ENCODE data around the gene C1QL1. TPM values are rescaled to one million over a fixed set of nuclear protein-coding genes. Genes with fewer than 3 reads are reported as not detected.

Gene C1QL1
- total RNA-seq, 1 experiment from 2014 or later: 3.5 TPM

DNA sequence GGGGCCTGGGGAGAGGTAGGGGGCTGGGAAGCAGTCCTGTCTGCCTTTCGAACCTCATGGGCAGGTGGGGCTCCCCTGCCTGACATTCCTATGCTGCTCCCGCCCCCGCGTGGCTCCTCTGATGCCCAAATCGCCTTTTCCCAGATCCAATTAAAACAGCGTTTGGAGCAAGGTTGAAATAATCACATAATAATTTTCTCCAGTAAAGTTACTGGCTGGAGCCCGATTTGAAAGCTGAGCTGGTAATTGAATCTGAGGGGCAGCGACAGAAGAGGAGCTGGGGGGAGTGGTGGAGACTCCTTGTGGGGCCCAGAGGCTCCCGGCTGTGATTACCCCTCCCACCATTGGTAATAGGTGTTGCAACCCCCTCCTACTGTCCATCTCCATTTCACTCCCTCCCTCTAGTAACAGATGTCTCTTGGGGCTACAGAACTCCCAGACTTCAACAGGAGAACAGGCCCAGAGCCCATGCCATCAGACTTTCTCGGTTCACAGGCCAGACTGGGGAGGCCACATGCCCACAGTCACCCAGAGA lies 38.9 kb upstream of the C1QL1 start:
- no peaks in the 10 kb centered on the region for H3K4me1 ChIP-seq (ENCODE audit: control insufficient read depth in 1 of 2, insufficient read depth in 2 of 2, low read length in 2 of 2)
- H4K20me1 ChIP-seq (ENCODE audit: insufficient read depth): no peaks in the 10 kb centered on the region
- H2AFZ ChIP-seq (ENCODE audit: low read depth, low read length, poor library complexity, severe bottlenecking): no peak overlapping the region
- intact Hi-C loops (cut with micrococcal nuclease): no loop called here
- no peaks in the 10 kb centered on the region for H3K36me3 ChIP-seq (ENCODE audit: control insufficient read depth in 1 of 2, insufficient read depth in 2 of 2, low read length in 2 of 2)
- DNase-seq (ENCODE audit: low read depth, low spot score): no peak
- TF ChIP-seq ATF3 (IDR thresholded peaks at IDR 0.05): no peak
- no peak for TF ChIP-seq POLR2AphosphoS5 (IDR thresholded peaks at IDR 0.05; ENCODE audit: low read depth, low read length)
- TF ChIP-seq ZBTB33 (IDR thresholded peaks at IDR 0.05; ENCODE audit: extremely low read depth, insufficient replicate concordance, low read length): no peak
- TF ChIP-seq, protein P1, sequence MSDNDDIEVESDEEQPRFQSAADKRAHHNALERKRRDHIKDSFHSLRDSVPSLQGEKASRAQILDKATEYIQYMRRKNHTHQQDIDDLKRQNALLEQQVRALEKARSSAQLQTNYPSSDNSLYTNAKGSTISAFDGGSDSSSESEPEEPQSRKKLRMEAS (IDR thresholded peaks at IDR 0.05): no peak
- no peak for TF ChIP-seq EZH2 (IDR thresholded peaks at IDR 0.05)
- TF ChIP-seq RAD21 (IDR thresholded peaks at IDR 0.05; ENCODE audit: low read depth): no peak
- no peak for TF ChIP-seq ZFX (IDR thresholded peaks at IDR 0.05)
- H3K4me2 ChIP-seq (ENCODE audit: low read length): no peak overlapping the region
- ChIA-PET POLR2A (no interaction called here), CTCF (interaction anchor here (1.0 kb wide), 1 partner anchor 13 kb away, joined by 3 read pairs; no protein-coding TSS in a partner anchor), RAD21 (ENCODE audit: low non-redundant PET in 1 of 2, low total read pairs in 2 of 2, uncharacterized antibody in 2 of 2, unreplicated experiment in 2 of 2) (no interaction called here)
- ATAC-seq: no peak
- H3K27me3 ChIP-seq (ENCODE audit: insufficient read depth, low read length): no peaks in the 10 kb centered on the region
- H3K4me3 ChIP-seq (replicated peaks in 1 of 2; ENCODE audit: low read depth in 1 of 2, low read length in 2 of 2): no peak overlapping the region
- no peaks in the 10 kb centered on the region for H3K79me2 ChIP-seq (ENCODE audit: insufficient read depth, low read length)
- H3K27ac ChIP-seq (ENCODE audit: low read depth, low read length): no peak overlapping the region
- H3K9me2 ChIP-seq (ENCODE audit: insufficient read depth): no peaks in the 10 kb centered on the region
- no peak overlapping the region for H3K9ac ChIP-seq (ENCODE audit: low read length)
- H3K9me3 ChIP-seq (ENCODE audit: control insufficient read depth in 1 of 2, insufficient read depth in 1 of 2, low read depth in 1 of 2, low read length in 2 of 2): no peaks in the 10 kb centered on the region
- no TSS peak for BruUV-seq (replicated peaks)

DNA sequence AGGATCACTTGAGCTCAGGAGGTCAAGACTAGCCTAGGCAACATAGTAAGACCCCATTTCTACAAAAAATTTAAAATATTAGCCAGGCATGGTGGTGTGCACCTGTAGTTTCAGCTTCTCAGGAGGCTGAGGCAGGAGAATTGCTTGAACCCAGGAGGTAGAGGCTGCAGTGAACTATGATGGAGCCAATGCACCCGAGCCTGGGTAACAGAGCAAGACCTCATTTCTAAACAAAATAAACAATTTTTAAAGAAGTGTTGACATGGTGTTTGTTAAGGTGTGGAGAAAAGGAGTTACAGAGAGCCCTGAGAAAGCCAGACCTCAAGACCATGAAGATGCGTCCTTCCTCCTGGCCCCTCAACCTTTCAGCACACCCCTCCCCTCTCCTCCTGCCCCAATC lies 37.6 kb upstream of the C1QL1 start:
- Histone ChIP-seq H3K79me2 (ENCODE audit: insufficient read depth, low read length) (no peaks in the 10 kb centered on the region), H2AFZ (ENCODE audit: low read depth, low read length, poor library complexity, severe bottlenecking) (no peak overlapping the region), H3K4me1 (ENCODE audit: control insufficient read depth in 1 of 2, insufficient read depth in 2 of 2, low read length in 2 of 2) (no peaks in the 10 kb centered on the region), H3K27me3 (ENCODE audit: insufficient read depth, low read length) (no peaks in the 10 kb centered on the region), H3K36me3 (ENCODE audit: control insufficient read depth in 1 of 2, insufficient read depth in 2 of 2, low read length in 2 of 2) (no peaks in the 10 kb centered on the region), H3K4me2 (ENCODE audit: low read length) (no peak overlapping the region), H3K9me2 (ENCODE audit: insufficient read depth) (no peaks in the 10 kb centered on the region), H3K27ac (ENCODE audit: low read depth, low read length) (no peak overlapping the region), H4K20me1 (ENCODE audit: insufficient read depth) (no peaks in the 10 kb centered on the region), H3K9ac (ENCODE audit: low read length) (no peak overlapping the region), H3K9me3 (ENCODE audit: control insufficient read depth in 1 of 2, insufficient read depth in 1 of 2, low read depth in 1 of 2, low read length in 2 of 2) (no peaks in the 10 kb centered on the region), H3K4me3 (replicated peaks in 1 of 2; ENCODE audit: low read depth in 1 of 2, low read length in 2 of 2) (no peak overlapping the region)
- DNase-seq (ENCODE audit: low read depth, low spot score) (no peak), ATAC-seq (no peak)
- ChIA-PET POLR2A (no interaction called here), RAD21 (ENCODE audit: low non-redundant PET in 1 of 2, low total read pairs in 2 of 2, uncharacterized antibody in 2 of 2, unreplicated experiment in 2 of 2) (no interaction called here), CTCF (no interaction called here)
- TF ChIP-seq, protein P1 (IDR thresholded peaks at IDR 0.05): no peak
- TF ChIP-seq SRF (IDR thresholded peaks at IDR 0.05; ENCODE audit: low read depth): no peak
- no peak for TF ChIP-seq YY1 (IDR thresholded peaks at IDR 0.05; ENCODE audit: extremely low read depth, insufficient replicate concordance, low read depth, low read length)
- no peak for TF ChIP-seq EZH2phosphoT487 (IDR thresholded peaks at IDR 0.05; ENCODE audit: borderline replicate concordance)
- TF ChIP-seq ZNF274 (IDR thresholded peaks at IDR 0.05; ENCODE audit: low read depth, low read length): no peak
- TF ChIP-seq ZBTB33 (IDR thresholded peaks at IDR 0.05; ENCODE audit: extremely low read depth, insufficient replicate concordance, low read length): no peak
- no peak for TF ChIP-seq ZFX (IDR thresholded peaks at IDR 0.05)
- TF ChIP-seq FOSL1 (IDR thresholded peaks at IDR 0.05; ENCODE audit: low read depth): no peak
- intact Hi-C loops (cut with micrococcal nuclease): no loop called here
- BruUV-seq (replicated peaks): no TSS peak
